CD4-positive, alpha-beta T cell (primary cell): Measurements from ENCODE around the gene PARVB. TPM values are rescaled to one million over a fixed set of nuclear protein-coding genes. Genes with fewer than 3 reads are reported as not detected.
A peak's percentile ranks its signal among the peaks of the same experiment; 100 is the strongest.

Experiments used
- ATAC-seq: fragments of 200-7000 bp; cut with Tn5 transposase; one replicate; pipeline ENCODE4 v1.10.0; 2022; ENCODE audit warnings: mild to moderate bottlenecking; ENCODE audit not compliant: poor library complexity
- CTCF ChIA-PET: fragments of 350-600 bp; sonication (Branson Sonifier 250); formaldehyde crosslinking; loops from one replicate; lab custom pipeline; 2021; ENCODE audit warnings: antibody characterized with exemption, inconsistent platforms; lab: Charles Lee
- POLR2A ChIA-PET: fragments of 350-600 bp; sonication (Branson Sonifier 250); formaldehyde crosslinking; loops from one replicate; lab custom pipeline; 2021; ENCODE audit warnings: antibody characterized with exemption, inconsistent platforms; lab: Charles Lee
- DNase-seq, 14 experiments: peaks; one replicate each; pipeline ENCODE4 v3.0.0-alpha.2; 2013 to 2020; ENCODE audit warnings: mixed read lengths in 2 of 14
- H3K27ac ChIP-seq, 2 donors: one replicate each; pipeline versions ENCODE4 v1.5.1 to v1.7.0; 2013; ENCODE audit warnings: low read length in 2 of 2, low read depth in 1 of 2, mild to moderate bottlenecking in 1 of 2
- H3K27me3 ChIP-seq, 2 experiments: 1 replicate in 1 of 2; 2 replicates in 1 of 2; pipeline versions ENCODE4 v1.6.1 to v1.7.0; 2013; ENCODE audit warnings: low read length in 2 of 2, control low read depth in 1 of 2, mild to moderate bottlenecking in 1 of 2, moderate library complexity in 1 of 2; ENCODE audit not compliant: insufficient read depth in 2 of 2, control insufficient read depth in 1 of 2
- H3K36me3 ChIP-seq: one replicate; pipeline ENCODE4 v1.6.1; 2013; ENCODE audit warnings: low read length, control low read depth; ENCODE audit not compliant: insufficient read depth
- H3K4me1 ChIP-seq: one replicate; pipeline ENCODE4 v1.6.1; 2013; ENCODE audit warnings: low read length, control low read depth; ENCODE audit not compliant: insufficient read depth
- H3K4me3 ChIP-seq: one replicate; pipeline ENCODE4 v1.5.1; 2013; ENCODE audit warnings: mild to moderate bottlenecking, low read length, moderate library complexity
- H3K9me3 ChIP-seq, 2 experiments: 1 replicate in 1 of 2; 2 replicates in 1 of 2; pipeline versions ENCODE4 v1.6.1 to v1.7.0; 2013; ENCODE audit warnings: low read length in 2 of 2, mild to moderate bottlenecking in 2 of 2, control low read depth in 1 of 2, moderate library complexity in 1 of 2; ENCODE audit not compliant: control insufficient read depth in 1 of 2, insufficient read depth in 1 of 2
- H3K27ac Mint-ChIP-seq: one replicate; pipeline ENCODE4 v1.8.0; 2020; ENCODE audit warnings: mixed read lengths
- H3K27me3 Mint-ChIP-seq: one replicate; pipeline ENCODE4 v1.8.0; 2021; ENCODE audit warnings: mixed read lengths
- H3K36me3 Mint-ChIP-seq: one replicate; pipeline ENCODE4 v1.8.0; 2021; ENCODE audit warnings: low read depth, mixed read lengths
- H3K4me1 Mint-ChIP-seq: one replicate; pipeline ENCODE4 v1.8.0; 2021; ENCODE audit warnings: low read depth, mixed read lengths
- H3K4me3 Mint-ChIP-seq: one replicate; pipeline ENCODE4 v1.8.0; 2020; ENCODE audit warnings: mild to moderate bottlenecking, mixed read lengths
- H3K9me3 Mint-ChIP-seq: one replicate; pipeline ENCODE4 v1.8.0; 2020; ENCODE audit warnings: mixed read lengths
- intact Hi-C, 2 experiments: fragments of 100-400 bp; cut with DNase I in 1 of 2; cut with micrococcal nuclease in 1 of 2; formaldehyde crosslinking; loops; one replicate each; pipeline versions ENCODE4 v1.15.1 to v1.9.0; 2023 to 2025; cut with DNase I, micrococcal nuclease
- total RNA-seq, 174 experiments: library from RNA in 2 of 174; stranded (reverse) in 2 of 174; gene quantifications; one replicate each; pipeline ENCODE4 v1.2.3 and lab custom pipeline; 2021 to 2026
- TF ChIP-seq, protein P1 (sequence below): fragments of 200-600 bp; IDR thresholded peaks from one replicate; pipeline ENCODE4 v1.8.0; 2022; ENCODE audit warnings: antibody characterized with exemption, mild to moderate bottlenecking

PARVB gene
- total RNA-seq, 2 experiments from 2014 or later: 6.2 to 6.4 TPM

DNA sequence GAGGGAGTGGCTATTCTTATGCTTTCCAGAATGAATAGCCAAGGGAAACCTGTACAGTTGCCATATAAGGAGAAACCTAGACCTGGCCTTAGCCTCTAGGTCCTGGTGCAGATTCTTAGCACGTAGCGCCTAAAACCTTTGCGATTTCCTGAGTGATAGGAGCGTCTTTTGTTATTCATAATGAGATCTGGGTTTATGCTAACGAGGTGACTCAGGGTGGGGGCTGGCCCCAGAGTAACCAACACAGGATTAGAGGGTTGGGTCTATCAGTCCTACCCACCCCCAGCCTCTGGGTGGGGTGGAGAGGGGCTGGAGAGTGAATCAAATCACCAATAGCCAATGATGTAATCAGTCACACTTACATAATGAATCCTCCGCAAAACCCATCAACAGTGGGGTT, 83.2 kb downstream of the PARVB start:
- no peak overlapping the region for H3K4me3 ChIP-seq
- TF ChIP-seq, protein P1, sequence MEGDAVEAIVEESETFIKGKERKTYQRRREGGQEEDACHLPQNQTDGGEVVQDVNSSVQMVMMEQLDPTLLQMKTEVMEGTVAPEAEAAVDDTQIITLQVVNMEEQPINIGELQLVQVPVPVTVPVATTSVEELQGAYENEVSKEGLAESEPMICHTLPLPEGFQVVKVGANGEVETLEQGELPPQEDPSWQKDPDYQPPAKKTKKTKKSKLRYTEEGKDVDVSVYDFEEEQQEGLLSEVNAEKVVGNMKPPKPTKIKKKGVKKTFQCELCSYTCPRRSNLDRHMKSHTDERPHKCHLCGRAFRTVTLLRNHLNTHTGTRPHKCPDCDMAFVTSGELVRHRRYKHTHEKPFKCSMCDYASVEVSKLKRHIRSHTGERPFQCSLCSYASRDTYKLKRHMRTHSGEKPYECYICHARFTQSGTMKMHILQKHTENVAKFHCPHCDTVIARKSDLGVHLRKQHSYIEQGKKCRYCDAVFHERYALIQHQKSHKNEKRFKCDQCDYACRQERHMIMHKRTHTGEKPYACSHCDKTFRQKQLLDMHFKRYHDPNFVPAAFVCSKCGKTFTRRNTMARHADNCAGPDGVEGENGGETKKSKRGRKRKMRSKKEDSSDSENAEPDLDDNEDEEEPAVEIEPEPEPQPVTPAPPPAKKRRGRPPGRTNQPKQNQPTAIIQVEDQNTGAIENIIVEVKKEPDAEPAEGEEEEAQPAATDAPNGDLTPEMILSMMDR: no peak
- Mint-ChIP-seq H3K9me3 (no peaks in the 10 kb centered on the region), H3K27ac (no peak overlapping the region), H3K4me3 (no peak overlapping the region), H3K36me3 (no peaks in the 10 kb centered on the region), H3K27me3 (no peaks in the 10 kb centered on the region), H3K4me1 (peaks cover 11% of the 10 kb centered on the region)
- POLR2A ChIA-PET: no interaction called here
- no peaks in the 10 kb centered on the region for H3K4me1 ChIP-seq
- ATAC-seq (peak; percentile 82), DNase-seq (peak in 1 of 14 experiments; percentile 9)
- CTCF ChIA-PET: no interaction called here
- no peaks in the 10 kb centered on the region for H3K27me3 ChIP-seq
- H3K27ac ChIP-seq: no peak overlapping the region
- peaks cover 2% of the 10 kb centered on the region for H3K36me3 ChIP-seq
- intact Hi-C loops: no loop called here
- no peaks in the 10 kb centered on the region for H3K9me3 ChIP-seq

DNA sequence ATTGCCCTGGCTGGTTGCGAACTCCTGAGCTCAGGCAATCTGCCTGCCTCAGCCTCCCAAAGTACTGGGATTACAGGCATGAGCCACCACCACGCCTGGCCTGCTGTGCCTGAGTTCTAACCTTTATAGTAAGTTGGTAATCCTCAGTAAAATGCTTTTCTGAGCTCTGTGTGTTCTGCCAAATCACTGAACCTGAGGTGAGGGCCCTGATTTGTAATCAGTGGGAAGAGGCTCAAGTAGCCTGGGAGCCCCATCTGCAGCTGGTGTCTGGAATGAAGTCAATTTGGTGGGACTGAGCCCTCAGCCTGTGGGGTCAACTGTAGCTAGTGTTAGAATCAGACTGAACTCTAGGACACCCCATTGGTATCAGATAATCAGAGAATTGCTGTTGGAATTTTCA, 84.0 kb downstream of the PARVB start:
- H3K4me3 ChIP-seq: no peak overlapping the region
- no peaks in the 10 kb centered on the region for H3K4me1 ChIP-seq
- TF ChIP-seq, protein P1: no peak
- H3K4me3 Mint-ChIP-seq: no peak overlapping the region
- no peaks in the 10 kb centered on the region for H3K27me3 Mint-ChIP-seq
- DNase-seq: no peak
- peaks cover 11% of the 10 kb centered on the region for H3K4me1 Mint-ChIP-seq
- H3K36me3 Mint-ChIP-seq: no peaks in the 10 kb centered on the region
- ChIA-PET POLR2A (no interaction called here), CTCF (no interaction called here)
- H3K27ac Mint-ChIP-seq: no peak overlapping the region
- no peaks in the 10 kb centered on the region for H3K27me3 ChIP-seq
- H3K27ac ChIP-seq: no peak overlapping the region
- H3K36me3 ChIP-seq: peaks cover 2% of the 10 kb centered on the region
- no peaks in the 10 kb centered on the region for H3K9me3 Mint-ChIP-seq
- intact Hi-C loops: no loop called here
- H3K9me3 ChIP-seq: no peaks in the 10 kb centered on the region
- no peak for ATAC-seq

DNA sequence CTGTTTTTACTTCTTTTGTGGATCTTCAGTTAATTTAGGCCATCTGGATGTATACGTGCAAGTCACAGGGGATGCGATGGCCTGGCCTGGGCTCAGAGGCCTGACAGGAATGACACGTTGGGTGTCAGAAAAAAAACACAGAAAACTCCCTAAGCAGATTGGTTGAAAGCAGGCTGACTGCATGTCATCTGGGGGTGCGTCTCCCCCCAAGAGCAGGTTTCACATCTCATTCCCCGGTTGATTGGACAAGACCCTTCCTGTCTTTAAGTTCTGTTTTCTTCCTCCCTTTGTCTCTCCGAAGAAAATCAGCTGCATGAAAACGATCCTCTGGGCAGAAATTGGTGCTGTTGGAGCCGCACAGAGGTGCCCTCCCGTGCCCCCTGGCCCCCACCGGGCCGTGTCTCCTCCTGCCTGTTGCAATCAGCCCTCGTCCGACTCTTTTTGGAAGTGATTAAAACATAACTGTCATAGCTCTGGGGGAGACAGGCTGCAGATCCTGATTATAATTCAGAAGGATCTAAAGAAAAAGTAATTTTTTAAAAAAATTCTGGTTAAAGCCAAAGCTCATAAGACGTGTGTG, 84.8 kb downstream of the PARVB start:
- Mint-ChIP-seq H3K9me3 (no peaks in the 10 kb centered on the region), H3K4me1 (peaks cover 11% of the 10 kb centered on the region), H3K27ac (no peak overlapping the region), H3K4me3 (no peak overlapping the region), H3K36me3 (no peaks in the 10 kb centered on the region), H3K27me3 (no peaks in the 10 kb centered on the region)
- ChIA-PET POLR2A (no interaction called here), CTCF (interaction anchor here (0.7 kb wide), 1 partner anchor 178 kb away, joined by 3 read pairs; no protein-coding TSS in a partner anchor)
- DNase-seq (no peak), ATAC-seq (no peak)
- Histone ChIP-seq H3K27me3 (no peaks in the 10 kb centered on the region), H3K4me1 (no peaks in the 10 kb centered on the region), H3K27ac (no peak overlapping the region), H3K4me3 (no peak overlapping the region), H3K9me3 (no peaks in the 10 kb centered on the region), H3K36me3 (peaks cover 2% of the 10 kb centered on the region)
- TF ChIP-seq, protein P1: no peak
- intact Hi-C loops: no loop called here
